ENCODE data around the gene ASCL5.

The ASCL5 gene

GRCh38 chr1:201110616-201111015, 16.4 kb downstream of the ASCL5 start:
- H3K4me3 ChIP-seq (ENCODE audit: low read length) = no peak overlapping the region
- DNase-seq (ENCODE audit: low read depth) = no peak
- no peak for TF ChIP-seq CTCF (IDR thresholded peaks at IDR 0.05; ENCODE audit: insufficient read depth, low read depth, low read length, missing control alignments)

DNA sequence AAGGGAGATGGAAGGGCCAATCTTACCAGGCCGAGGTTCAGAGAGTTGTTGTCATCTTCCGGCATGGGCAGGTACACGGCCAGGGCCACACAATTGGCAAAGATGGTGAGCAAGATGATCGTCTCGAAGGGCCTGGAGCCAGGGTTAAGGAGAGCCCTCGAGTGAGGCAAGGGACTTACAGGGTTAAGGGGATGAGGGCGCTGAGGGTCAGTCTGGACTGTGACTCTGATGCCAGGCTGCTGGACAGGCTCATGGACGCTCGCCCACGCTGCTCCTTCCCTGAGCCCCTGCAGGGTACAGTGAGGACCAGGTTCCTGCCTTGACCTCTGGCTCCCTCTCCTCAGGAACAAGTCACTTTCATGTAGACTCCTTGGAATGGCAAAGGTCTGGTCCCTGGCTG, 16.8 kb downstream of the ASCL5 start:
- TF ChIP-seq CTCF (IDR thresholded peaks at IDR 0.05; ENCODE audit: insufficient read depth, low read depth, low read length, missing control alignments) = no peak
- H3K4me3 ChIP-seq (ENCODE audit: low read length) = no peak overlapping the region
- DNase-seq (ENCODE audit: low read depth) = no peak

DNA sequence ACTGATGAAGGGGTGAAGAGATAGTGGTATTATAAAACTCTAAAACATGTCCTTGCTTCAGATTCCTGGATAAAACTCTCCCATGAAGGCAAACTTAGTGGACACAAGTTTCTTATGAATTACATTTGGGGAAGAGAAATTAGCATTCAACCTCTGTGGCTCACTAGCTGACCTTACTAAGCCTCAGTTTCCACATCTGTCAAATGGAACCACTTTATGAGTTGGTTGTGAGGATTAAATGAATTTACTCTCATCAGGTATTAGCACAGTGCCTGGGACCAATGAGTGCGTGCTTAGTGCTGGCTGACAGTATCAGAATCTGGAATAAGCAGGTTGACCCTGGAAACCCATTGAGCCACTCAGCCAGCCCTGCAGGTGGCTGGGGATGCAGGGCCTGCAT, 17.3 kb downstream of the ASCL5 start:
- no peak overlapping the region for H3K4me3 ChIP-seq (ENCODE audit: low read length)
- TF ChIP-seq CTCF (IDR thresholded peaks at IDR 0.05; ENCODE audit: insufficient read depth, low read depth, low read length, missing control alignments) = no peak
- no peak for DNase-seq (ENCODE audit: low read depth)

DNA sequence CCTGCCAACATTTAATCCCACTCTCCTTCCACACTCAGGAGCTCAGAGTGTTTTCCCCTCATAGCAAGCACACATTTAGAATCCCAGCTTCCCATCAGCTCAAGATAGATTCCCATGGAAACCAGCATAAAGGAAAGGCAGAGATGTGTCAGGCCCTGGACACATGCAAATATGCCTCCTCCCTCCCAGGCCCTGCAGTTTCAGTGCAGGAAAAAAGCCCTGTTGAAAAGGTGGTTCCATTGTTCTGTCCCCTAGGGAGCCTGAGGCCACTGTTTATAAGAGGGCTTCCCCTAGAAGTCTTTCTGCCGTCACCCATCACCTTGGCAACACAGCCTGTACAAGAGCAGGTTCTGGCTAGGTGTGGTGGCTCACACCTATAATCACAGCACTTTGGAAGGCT, 18.4 kb downstream of the ASCL5 start:
- no peak for DNase-seq (ENCODE audit: low read depth)
- TF ChIP-seq CTCF (IDR thresholded peaks at IDR 0.05; ENCODE audit: insufficient read depth, low read depth, low read length, missing control alignments) = no peak

DNA sequence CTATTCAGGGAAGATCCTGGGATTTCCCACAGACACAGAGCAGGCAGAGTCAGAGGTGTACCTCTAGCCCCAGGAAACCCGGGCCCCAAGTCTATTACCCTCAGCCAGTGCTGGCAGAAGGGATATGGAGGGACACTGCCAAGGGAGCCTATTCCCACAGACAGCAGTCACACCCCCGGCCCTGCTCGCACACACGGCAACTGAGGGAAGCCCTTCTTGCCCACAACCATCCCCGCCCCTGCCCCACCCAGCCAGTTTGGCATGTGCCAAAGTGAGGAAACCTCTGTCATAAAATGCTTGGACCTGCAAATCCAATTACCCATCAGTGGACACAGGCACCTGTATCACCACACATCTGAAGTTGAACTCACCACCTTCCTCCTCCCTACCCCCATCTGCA, 21.3 kb downstream of the ASCL5 start:
- H3K4me3 ChIP-seq (ENCODE audit: low read length) = no peak overlapping the region
- TF ChIP-seq CTCF (IDR thresholded peaks at IDR 0.05; ENCODE audit: insufficient read depth, low read depth, low read length, missing control alignments) = no peak
- no peak for DNase-seq (ENCODE audit: low read depth)

More for the DNA sequence above, 18.4 kb downstream of the ASCL5 start:
- no peak overlapping the region for H3K4me3 ChIP-seq (ENCODE audit: low read length)

GRCh38 chr1:201104141-201104540, 22.8 kb downstream of the ASCL5 start:
- no peak overlapping the region for H3K4me3 ChIP-seq (ENCODE audit: low read length)
- DNase-seq (ENCODE audit: low read depth) = no peak
- TF ChIP-seq CTCF (IDR thresholded peaks at IDR 0.05; ENCODE audit: insufficient read depth, low read depth, low read length, missing control alignments) = no peak

- no peak for TF ChIP-seq CTCF (IDR thresholded peaks at IDR 0.05; ENCODE audit: insufficient read depth, low read depth, low read length, missing control alignments)
- H3K4me3 ChIP-seq (ENCODE audit: low read length) = no peak overlapping the region
- DNase-seq (ENCODE audit: low read depth) = no peak
These were observed 23.3 kb downstream of the ASCL5 start for GRCh38 chr1:201103666-201104065.

All from epithelial cell of esophagus (primary cell).